GM12878 (cell line): ENCODE measurements around the gene PLEKHM1. TPM values are rescaled to one million over a fixed set of nuclear protein-coding genes. Genes with fewer than 3 reads are reported as not detected.

Experiments
- MXI1 ChIP-seq: fragments of 150-350 bp; IDR thresholded peaks from 2 replicates; pipeline ENCODE4 v1.6.1; 2011; ENCODE audit warnings: low read depth, mild to moderate bottlenecking, inconsistent platforms, low read length, improper control_type of control experiment
- YBX1 ChIP-seq: fragments of 450-650 bp; IDR thresholded peaks from 2 replicates; pipeline ENCODE4 v1.6.1; 2016; ENCODE audit warnings: antibody characterized with exemption
- polyA plus RNA-seq, 11 experiments: library from polyadenylated mRNA; depleted of rRNA in 4 of 11; unstranded in 6 of 11; stranded (reverse) in 5 of 11; fragments of >200 nt; fragmentation: Nextera tagmentation in 4 of 11; fragmentation: Illumina TruSeq in 1 of 11; extraction: Ambion mirVana in 4 of 11; extraction: Trizol in 1 of 11; gene quantifications; 1 replicate in 1 of 11; 2 replicates in 10 of 11; pipeline versions ENCODE4 v1.2.1 to v1.2.3, GENCODE V29; 2011 to 2016; ENCODE audit warnings: inconsistent platforms in 2 of 11, missing spikeins in 2 of 11, low read depth in 1 of 11
- small RNA-seq: library from RNA; depleted of rRNA; stranded (forward); fragments of <200 nt; gene quantifications from one replicate; pipeline ENCODE3, GENCODE V24; 2014
- total RNA-seq, 4 experiments: library from RNA; depleted of rRNA in 3 of 4; stranded (reverse); fragments of >200 nt in 3 of 4; fragmentation: Illumina TruSeq in 1 of 4; extraction: Trizol in 1 of 4; gene quantifications; 2 replicates each; pipeline versions ENCODE4 v1.2.1 to v1.2.3, GENCODE V29; 2013 to 2021
- TF ChIP-seq, protein P1 (sequence below): fragments of 450-650 bp; formaldehyde crosslinking; IDR thresholded peaks from 2 replicates; pipeline ENCODE4 v1.5.0; 2022; ENCODE audit warnings: mild to moderate bottlenecking, missing genetic modification characterization

PLEKHM1 gene
- total and polyA plus RNA-seq, 10 of the 15 experiments (the other 5 are each of a cell fraction or from before 2014, with no cell fraction given), result 0.21 to 27.8 (median 9.4) TPM

DNA sequence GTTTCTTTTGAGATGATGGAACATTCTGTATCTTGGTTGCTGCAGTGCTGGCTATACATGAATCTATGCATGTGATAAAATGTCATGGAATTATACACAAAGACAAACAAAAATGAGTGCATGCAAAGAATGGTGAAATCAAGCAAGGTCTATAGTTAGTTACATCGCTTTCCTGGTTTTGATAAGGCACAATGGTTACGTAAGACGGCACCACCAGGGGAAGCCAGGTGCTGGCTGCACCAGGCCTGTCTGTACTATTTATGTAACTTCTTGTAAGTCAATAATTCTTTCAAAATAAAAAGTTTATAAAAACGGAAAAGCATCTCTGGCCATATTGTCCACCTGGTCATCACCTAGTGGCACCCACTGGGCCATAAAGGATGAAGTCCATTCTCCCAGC lies 104.3 kb downstream of the PLEKHM1 start (continued):
- TF ChIP-seq, protein P1, sequence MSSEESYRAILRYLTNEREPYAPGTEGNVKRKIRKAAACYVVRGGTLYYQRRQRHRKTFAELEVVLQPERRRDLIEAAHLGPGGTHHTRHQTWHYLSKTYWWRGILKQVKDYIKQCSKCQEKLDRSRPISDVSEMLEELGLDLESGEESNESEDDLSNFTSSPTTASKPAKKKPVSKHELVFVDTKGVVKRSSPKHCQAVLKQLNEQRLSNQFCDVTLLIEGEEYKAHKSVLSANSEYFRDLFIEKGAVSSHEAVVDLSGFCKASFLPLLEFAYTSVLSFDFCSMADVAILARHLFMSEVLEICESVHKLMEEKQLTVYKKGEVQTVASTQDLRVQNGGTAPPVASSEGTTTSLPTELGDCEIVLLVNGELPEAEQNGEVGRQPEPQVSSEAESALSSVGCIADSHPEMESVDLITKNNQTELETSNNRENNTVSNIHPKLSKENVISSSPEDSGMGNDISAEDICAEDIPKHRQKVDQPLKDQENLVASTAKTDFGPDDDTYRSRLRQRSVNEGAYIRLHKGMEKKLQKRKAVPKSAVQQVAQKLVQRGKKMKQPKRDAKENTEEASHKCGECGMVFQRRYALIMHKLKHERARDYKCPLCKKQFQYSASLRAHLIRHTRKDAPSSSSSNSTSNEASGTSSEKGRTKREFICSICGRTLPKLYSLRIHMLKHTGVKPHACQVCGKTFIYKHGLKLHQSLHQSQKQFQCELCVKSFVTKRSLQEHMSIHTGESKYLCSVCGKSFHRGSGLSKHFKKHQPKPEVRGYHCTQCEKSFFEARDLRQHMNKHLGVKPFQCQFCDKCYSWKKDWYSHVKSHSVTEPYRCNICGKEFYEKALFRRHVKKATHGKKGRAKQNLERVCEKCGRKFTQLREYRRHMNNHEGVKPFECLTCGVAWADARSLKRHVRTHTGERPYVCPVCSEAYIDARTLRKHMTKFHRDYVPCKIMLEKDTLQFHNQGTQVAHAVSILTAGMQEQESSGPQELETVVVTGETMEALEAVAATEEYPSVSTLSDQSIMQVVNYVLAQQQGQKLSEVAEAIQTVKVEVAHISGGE, result no peak
- TF ChIP-seq YBX1 (no peak), MXI1 (no peak)

Small RNA genes lying within 50 kb of the gene (small RNA-seq; reads per million reads assigned to genes)
- gene RF00017, result not detected

Other genes starting within 250 kb of the PLEKHM1 start
- gene SPATA32, start 228.6 kb downstream of the PLEKHM1 start, total RNA-seq (2014; rRNA removed), result 0.11 TPM in 1 of 2 replicates, not detected in the other
- not detected in 2 replicates for gene SPATA32, start 228.6 kb downstream of the PLEKHM1 start, total RNA-seq (2014; rRNA removed; fragmentation: Illumina TruSeq; extraction: Trizol)
- 0.13 and 0.21 TPM in 2 replicates for gene SPATA32, start 228.6 kb downstream of the PLEKHM1 start, total RNA-seq (2021)
- 0.03 TPM in 1 of 2 replicates, not detected in the other for gene SPATA32, start 228.6 kb downstream of the PLEKHM1 start, polyA plus RNA-seq (2011; rRNA removed)
- gene SPATA32, start 228.6 kb downstream of the PLEKHM1 start, polyA plus RNA-seq (2014; fragmentation: Illumina TruSeq; extraction: Trizol), result not detected in 2 replicates
- under 1 TPM; 0.11 to 0.13 TPM for gene SPATA32, start 228.6 kb downstream of the PLEKHM1 start, polyA plus RNA-seq (2014; fragmentation: Nextera tagmentation; extraction: Ambion mirVana)
- 0.06 TPM in 1 of 2 replicates, not detected in the other for gene SPATA32, start 228.6 kb downstream of the PLEKHM1 start, polyA plus RNA-seq (2014; rRNA removed)
- under 1 TPM in 1 of 2 experiments, not detected in 1; 0.35 TPM for gene SPATA32, start 228.6 kb downstream of the PLEKHM1 start, polyA plus RNA-seq (2016; fragmentation: Nextera tagmentation; extraction: Ambion mirVana)
- 18.0 and 21.2 TPM in 2 replicates for gene MAP3K14, start 173.7 kb downstream of the PLEKHM1 start, total RNA-seq (2014; rRNA removed)
- 7.5 and 9.3 TPM in 2 replicates for gene MAP3K14, start 173.7 kb downstream of the PLEKHM1 start, total RNA-seq (2014; rRNA removed; fragmentation: Illumina TruSeq; extraction: Trizol)
- gene MAP3K14, start 173.7 kb downstream of the PLEKHM1 start, total RNA-seq (2021), result 33.3 and 35.9 TPM in 2 replicates
- gene MAP3K14, start 173.7 kb downstream of the PLEKHM1 start, polyA plus RNA-seq (2011; rRNA removed), result 4.8 and 12.4 TPM in 2 replicates
- 6.7 and 18.2 TPM in 2 replicates for gene MAP3K14, start 173.7 kb downstream of the PLEKHM1 start, polyA plus RNA-seq (2014; fragmentation: Illumina TruSeq; extraction: Trizol)
- gene MAP3K14, start 173.7 kb downstream of the PLEKHM1 start, polyA plus RNA-seq (2014; fragmentation: Nextera tagmentation; extraction: Ambion mirVana), result 1 to 10 TPM; 2.1 to 4.5 TPM
- gene MAP3K14, start 173.7 kb downstream of the PLEKHM1 start, polyA plus RNA-seq (2014; rRNA removed), result 23.9 and 24.4 TPM in 2 replicates
- 10 to 100 TPM; 23.2 to 25.1 TPM for gene MAP3K14, start 173.7 kb downstream of the PLEKHM1 start, polyA plus RNA-seq (2016; fragmentation: Nextera tagmentation; extraction: Ambion mirVana)
- gene ARHGAP27, start 57.9 kb downstream of the PLEKHM1 start, total RNA-seq (2014; rRNA removed), result 28.7 and 30.3 TPM in 2 replicates
- gene ARHGAP27, start 57.9 kb downstream of the PLEKHM1 start, total RNA-seq (2014; rRNA removed; fragmentation: Illumina TruSeq; extraction: Trizol), result 14.1 and 14.6 TPM in 2 replicates
- 33.1 and 45.7 TPM in 2 replicates for gene ARHGAP27, start 57.9 kb downstream of the PLEKHM1 start, total RNA-seq (2021)
- gene ARHGAP27, start 57.9 kb downstream of the PLEKHM1 start, polyA plus RNA-seq (2011; rRNA removed), result 9.2 and 16.0 TPM in 2 replicates
- gene ARHGAP27, start 57.9 kb downstream of the PLEKHM1 start, polyA plus RNA-seq (2014; fragmentation: Illumina TruSeq; extraction: Trizol), result 8.3 and 16.1 TPM in 2 replicates
- 1 to 10 TPM in 1 of 2 experiments, under 1 TPM in 1; 0.64 to 1.1 TPM for gene ARHGAP27, start 57.9 kb downstream of the PLEKHM1 start, polyA plus RNA-seq (2014; fragmentation: Nextera tagmentation; extraction: Ambion mirVana)
- 41.3 and 43.8 TPM in 2 replicates for gene ARHGAP27, start 57.9 kb downstream of the PLEKHM1 start, polyA plus RNA-seq (2014; rRNA removed)
- gene ARHGAP27, start 57.9 kb downstream of the PLEKHM1 start, polyA plus RNA-seq (2016; fragmentation: Nextera tagmentation; extraction: Ambion mirVana), result 10 to 100 TPM; 19.2 to 19.3 TPM